Measurements from ENCODE around the gene CLRN2. TPM values are rescaled to one million over a fixed set of nuclear protein-coding genes. Genes with fewer than 3 reads are reported as not detected.

Gene CLRN2
- total and polyA plus RNA-seq, 4 donors = not detected

GRCh38 chr4:17558941-17559708 is 44.2 kb downstream of the CLRN2 start:
- Histone ChIP-seq H3K36me3 (ENCODE audit: control insufficient read depth in 1 of 2, insufficient read depth in 2 of 2, low read length in 1 of 2) (no peaks in the 10 kb centered on the region), H3K4me3 (ENCODE audit: low read length in 2 of 2) (no peak overlapping the region), H3K4me1 (ENCODE audit: control insufficient read depth in 1 of 2, insufficient read depth in 2 of 2, low read length in 2 of 2) (no peaks in the 10 kb centered on the region), H3K27me3 (ENCODE audit: control insufficient read depth in 1 of 2, insufficient read depth in 2 of 2, low read length in 1 of 2) (no peaks in the 10 kb centered on the region), H3K27ac (ENCODE audit: low read depth in 1 of 2, low read length in 2 of 2) (no peak overlapping the region), H3K9me3 (ENCODE audit: control insufficient read depth, low read length) (no peaks in the 10 kb centered on the region)
- WGBS, 2 donors = 89 to 90% methylated on average over 4 of the region's 4 CpGs
- DNase-seq (no peak), ATAC-seq (ENCODE audit: low FRiP score) (no peak)
- intact Hi-C loops (cut with DNase I) = no loop called here

- ATAC-seq (ENCODE audit: low FRiP score) = no peak
- Histone ChIP-seq H3K27ac (ENCODE audit: low read depth in 1 of 2, low read length in 2 of 2) (no peak overlapping the region), H3K27me3 (ENCODE audit: control insufficient read depth in 1 of 2, insufficient read depth in 2 of 2, low read length in 1 of 2) (no peaks in the 10 kb centered on the region), H3K36me3 (ENCODE audit: control insufficient read depth in 1 of 2, insufficient read depth in 2 of 2, low read length in 1 of 2) (no peaks in the 10 kb centered on the region), H3K9me3 (ENCODE audit: control insufficient read depth, low read length) (no peaks in the 10 kb centered on the region), H3K4me1 (ENCODE audit: control insufficient read depth in 1 of 2, insufficient read depth in 2 of 2, low read length in 2 of 2) (no peaks in the 10 kb centered on the region), H3K4me3 (ENCODE audit: low read length in 2 of 2) (no peak overlapping the region)
- 93 to 94% methylated on average over 3 of the region's 3 CpGs for WGBS, 2 donors
- intact Hi-C loops (cut with DNase I) = no loop called here
- no peak for DNase-seq
These were observed 44.7 kb downstream of the CLRN2 start for GRCh38 chr4:17559709-17560048.

DNA sequence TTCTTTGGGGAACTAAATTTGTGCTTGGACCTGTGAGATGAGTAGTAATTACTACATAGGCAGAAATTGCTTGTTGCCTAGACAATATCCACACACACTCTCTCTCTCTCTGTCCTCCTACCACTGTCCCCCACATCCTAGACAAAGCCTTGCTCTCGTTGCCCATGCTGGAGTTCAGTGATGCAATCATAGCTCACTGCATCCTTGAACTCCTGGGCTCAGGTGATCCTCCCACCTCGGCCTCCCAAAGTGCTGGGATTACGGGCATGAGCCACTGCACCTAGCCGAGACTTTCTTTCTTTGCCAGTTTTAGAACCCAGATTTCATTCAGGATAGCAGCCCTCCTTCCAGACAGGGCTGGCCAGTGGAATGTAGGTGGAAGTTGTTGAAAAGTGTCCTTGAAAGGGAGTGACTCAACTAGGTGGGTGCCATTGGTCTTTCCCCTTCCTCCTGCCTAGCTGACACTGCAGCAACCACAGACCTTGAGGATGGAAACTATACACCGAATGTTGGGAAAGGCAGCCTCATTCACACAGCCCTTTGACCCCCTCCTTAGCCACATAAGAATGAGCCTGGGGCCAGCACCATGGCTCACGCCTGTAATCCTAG is 45.2 kb downstream of the CLRN2 start:
- ATAC-seq (ENCODE audit: low FRiP score) (no peak), DNase-seq (no peak)
- H3K4me3 ChIP-seq (ENCODE audit: low read length in 2 of 2) = no peak overlapping the region
- intact Hi-C loops (cut with DNase I) = no loop called here
- no peaks in the 10 kb centered on the region for H3K36me3 ChIP-seq (ENCODE audit: control insufficient read depth in 1 of 2, insufficient read depth in 2 of 2, low read length in 1 of 2)
- H3K4me1 ChIP-seq (ENCODE audit: control insufficient read depth in 1 of 2, insufficient read depth in 2 of 2, low read length in 2 of 2) = no peaks in the 10 kb centered on the region
- no peaks in the 10 kb centered on the region for H3K27me3 ChIP-seq (ENCODE audit: control insufficient read depth in 1 of 2, insufficient read depth in 2 of 2, low read length in 1 of 2)
- no peak overlapping the region for H3K27ac ChIP-seq (ENCODE audit: low read depth in 1 of 2, low read length in 2 of 2)
- WGBS, 2 donors = 81 to 85% methylated on average over 6 of the region's 6 CpGs
- no peaks in the 10 kb centered on the region for H3K9me3 ChIP-seq (ENCODE audit: control insufficient read depth, low read length)

GRCh38 chr4:17561195-17561909 is 46.4 kb downstream of the CLRN2 start:
- ATAC-seq (ENCODE audit: low FRiP score) (no peak), DNase-seq (no peak)
- Histone ChIP-seq H3K4me3 (ENCODE audit: low read length in 2 of 2) (no peak overlapping the region), H3K9me3 (ENCODE audit: control insufficient read depth, low read length) (no peaks in the 10 kb centered on the region), H3K27ac (ENCODE audit: low read depth in 1 of 2, low read length in 2 of 2) (no peak overlapping the region), H3K36me3 (ENCODE audit: control insufficient read depth in 1 of 2, insufficient read depth in 2 of 2, low read length in 1 of 2) (no peaks in the 10 kb centered on the region), H3K27me3 (ENCODE audit: control insufficient read depth in 1 of 2, insufficient read depth in 2 of 2, low read length in 1 of 2) (no peaks in the 10 kb centered on the region), H3K4me1 (ENCODE audit: control insufficient read depth in 1 of 2, insufficient read depth in 2 of 2, low read length in 2 of 2) (no peaks in the 10 kb centered on the region)
- WGBS, 2 donors = 80 to 86% methylated on average over 8 of the region's 8 CpGs
- intact Hi-C loops (cut with DNase I) = no loop called here

DNA sequence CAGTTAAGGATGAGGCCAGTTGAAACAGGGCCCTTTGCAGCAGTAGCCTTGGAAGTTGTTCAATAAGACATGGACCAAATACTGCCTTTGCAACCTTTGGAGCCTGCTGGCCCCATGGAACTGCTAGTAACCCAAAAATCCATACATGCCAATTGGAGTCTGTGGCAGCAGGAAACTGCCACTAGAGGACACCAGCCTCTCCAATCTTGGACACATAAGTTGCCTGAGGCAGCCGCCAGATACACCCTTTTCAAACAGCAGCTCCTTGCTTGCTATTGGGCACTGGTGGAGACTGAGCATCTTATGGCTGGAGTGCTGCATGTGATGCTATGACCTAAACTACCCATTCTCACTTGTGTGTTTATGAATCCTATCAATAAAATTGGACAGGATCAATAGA is 47.2 kb downstream of the CLRN2 start:
- H3K27ac ChIP-seq (ENCODE audit: low read depth in 1 of 2, low read length in 2 of 2) = no peak overlapping the region
- DNase-seq (no peak), ATAC-seq (ENCODE audit: low FRiP score) (no peak)
- WGBS, 2 donors = 71 to 73% methylated on average over 1 of the region's 1 CpG
- H3K27me3 ChIP-seq (ENCODE audit: control insufficient read depth in 1 of 2, insufficient read depth in 2 of 2, low read length in 1 of 2) = no peaks in the 10 kb centered on the region
- no peaks in the 10 kb centered on the region for H3K4me1 ChIP-seq (ENCODE audit: control insufficient read depth in 1 of 2, insufficient read depth in 2 of 2, low read length in 2 of 2)
- H3K4me3 ChIP-seq (ENCODE audit: low read length in 2 of 2) = no peak overlapping the region
- no peaks in the 10 kb centered on the region for H3K9me3 ChIP-seq (ENCODE audit: control insufficient read depth, low read length)
- intact Hi-C loops (cut with DNase I) = no loop called here
- H3K36me3 ChIP-seq (ENCODE audit: control insufficient read depth in 1 of 2, insufficient read depth in 2 of 2, low read length in 1 of 2) = no peaks in the 10 kb centered on the region

DNA sequence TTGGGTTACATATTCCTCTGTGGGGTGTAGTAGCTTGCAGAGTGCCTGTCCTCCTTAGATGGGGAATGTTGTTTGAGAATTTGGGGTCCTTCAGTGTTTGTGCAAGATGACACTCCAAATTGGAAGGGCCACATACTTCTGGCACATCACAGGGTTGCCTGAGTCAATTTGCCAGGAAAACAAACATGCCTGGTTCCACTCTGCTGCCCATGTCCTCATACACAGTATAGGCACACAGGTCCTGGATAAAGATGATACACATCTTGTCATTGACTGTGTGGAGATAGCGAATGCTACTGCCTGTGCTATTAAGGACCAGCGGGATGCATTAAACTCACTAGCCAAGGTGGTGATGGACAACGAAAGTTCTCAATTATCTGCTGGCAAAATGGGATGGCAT is 50.9 kb downstream of the CLRN2 start:
- ATAC-seq (ENCODE audit: low FRiP score) = no peak
- WGBS, 2 donors = 88 to 92% methylated on average over 3 of the region's 3 CpGs
- intact Hi-C loops (cut with DNase I) = no loop called here

GRCh38 chr4:17567271-17567670 is 52.3 kb downstream of the CLRN2 start:
- Histone ChIP-seq H3K27ac (ENCODE audit: low read depth in 1 of 2, low read length in 2 of 2) (no peak overlapping the region), H3K4me3 (ENCODE audit: low read length in 2 of 2) (no peak overlapping the region), H3K4me1 (ENCODE audit: control insufficient read depth in 1 of 2, insufficient read depth in 2 of 2, low read length in 2 of 2) (no peaks in the 10 kb centered on the region), H3K36me3 (ENCODE audit: control insufficient read depth in 1 of 2, insufficient read depth in 2 of 2, low read length in 1 of 2) (no peaks in the 10 kb centered on the region), H3K9me3 (ENCODE audit: control insufficient read depth, low read length) (no peaks in the 10 kb centered on the region), H3K27me3 (ENCODE audit: control insufficient read depth in 1 of 2, insufficient read depth in 2 of 2, low read length in 1 of 2) (no peaks in the 10 kb centered on the region)
- 69 to 74% methylated on average over 2 of the region's 2 CpGs for WGBS, 2 donors
- DNase-seq (no peak), ATAC-seq (ENCODE audit: low FRiP score) (no peak)
- intact Hi-C loops (cut with DNase I) = no loop called here

More for the DNA sequence above, 50.9 kb downstream of the CLRN2 start:
- Histone ChIP-seq H3K4me1 (ENCODE audit: control insufficient read depth in 1 of 2, insufficient read depth in 2 of 2, low read length in 2 of 2) (no peaks in the 10 kb centered on the region), H3K27ac (ENCODE audit: low read depth in 1 of 2, low read length in 2 of 2) (no peak overlapping the region), H3K36me3 (ENCODE audit: control insufficient read depth in 1 of 2, insufficient read depth in 2 of 2, low read length in 1 of 2) (no peaks in the 10 kb centered on the region), H3K27me3 (ENCODE audit: control insufficient read depth in 1 of 2, insufficient read depth in 2 of 2, low read length in 1 of 2) (no peaks in the 10 kb centered on the region), H3K9me3 (ENCODE audit: control insufficient read depth, low read length) (no peaks in the 10 kb centered on the region), H3K4me3 (ENCODE audit: low read length in 2 of 2) (no peak overlapping the region)
- DNase-seq = no peak

DNA sequence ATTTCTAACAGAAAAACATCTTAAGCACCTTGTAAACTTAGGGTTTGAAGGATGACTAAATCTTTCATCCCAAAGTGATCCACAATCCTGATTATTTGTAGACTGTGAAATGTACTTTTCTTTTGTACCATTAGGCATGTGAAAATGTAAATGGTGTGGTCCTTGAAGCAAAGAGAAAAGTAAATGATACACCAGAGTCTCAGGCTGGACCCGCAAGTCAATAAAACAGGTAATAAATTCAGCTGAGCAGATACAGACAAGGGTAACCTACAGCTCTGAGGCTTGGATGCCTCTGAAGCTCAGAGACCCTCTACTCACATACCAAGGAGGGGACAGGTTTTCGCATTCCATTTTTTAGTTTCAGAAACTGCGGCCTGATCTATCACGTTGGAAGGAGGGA is 59.2 kb downstream of the CLRN2 start:
- Histone ChIP-seq H3K36me3 (ENCODE audit: control insufficient read depth in 1 of 2, insufficient read depth in 2 of 2, low read length in 1 of 2) (no peaks in the 10 kb centered on the region), H3K4me3 (ENCODE audit: low read length in 2 of 2) (no peak overlapping the region), H3K9me3 (ENCODE audit: control insufficient read depth, low read length) (no peaks in the 10 kb centered on the region), H3K27ac (ENCODE audit: low read depth in 1 of 2, low read length in 2 of 2) (no peak overlapping the region), H3K4me1 (ENCODE audit: control insufficient read depth in 1 of 2, insufficient read depth in 2 of 2, low read length in 2 of 2) (no peaks in the 10 kb centered on the region), H3K27me3 (ENCODE audit: control insufficient read depth in 1 of 2, insufficient read depth in 2 of 2, low read length in 1 of 2) (no peaks in the 10 kb centered on the region)
- no peak for DNase-seq
- WGBS, 2 donors = 88 to 93% methylated on average over 4 of the region's 4 CpGs
- intact Hi-C loops (cut with DNase I) = loop anchor here in 1 of 2 donors (10.0 kb wide), 1 partner anchor 451 kb away; the partner anchor contains the start of gene LCORL
- ATAC-seq (ENCODE audit: low FRiP score) = no peak

All from aorta (tissue), 5 donors.